BJ (cell line): ENCODE measurements around the gene DPM3. TPM values are rescaled to one million over a fixed set of nuclear protein-coding genes. Genes with fewer than 3 reads are reported as not detected.

Experiments
- CTCF ChIA-PET: fragments of 350-600 bp; formaldehyde crosslinking; extraction: SDS; loops from one replicate; lab custom pipeline; 2021; ENCODE audit warnings: antibody characterized with exemption, inconsistent platforms; lab: Yijun Ruan, JAX
- POLR2A ChIA-PET: fragments of 300-600 bp; sonication (Branson Sonifier 250); formaldehyde crosslinking; extraction: SDS; loops from one replicate; lab custom pipeline; 2021; ENCODE audit warnings: antibody characterized with exemption; lab: Charles Lee
- DNase-seq: peaks from one replicate; pipeline ENCODE4 v3.0.0-alpha.2; 2011; ENCODE audit warnings: low read depth
- H3K27me3 ChIP-seq: 2 replicates; pipeline ENCODE4 v1.6.0; 2011; ENCODE audit warnings: low read length; ENCODE audit not compliant: control insufficient read depth, insufficient read depth
- H3K36me3 ChIP-seq: 2 replicates; pipeline ENCODE4 v1.5.1; 2011; ENCODE audit warnings: low read length; ENCODE audit not compliant: control insufficient read depth, insufficient read depth
- H3K4me3 ChIP-seq: 2 replicates; pipeline ENCODE4 v1.5.1; 2011; ENCODE audit warnings: low read depth, mild to moderate bottlenecking, control low read depth, low read length
- CTCF ChIP-seq: IDR thresholded peaks from 2 replicates; pipeline ENCODE4 v1.5.1; 2011; ENCODE audit warnings: low read depth, mild to moderate bottlenecking, control low read depth, inconsistent platforms, low read length, moderate library complexity; ENCODE audit not compliant: insufficient read depth
- polyA plus RNA-seq: library from polyadenylated mRNA; depleted of rRNA; stranded (reverse); fragments of >200 nt; gene quantifications from 2 replicates; pipeline ENCODE4 v1.2.3, GENCODE V29; 2011

DPM3 gene
- polyA plus RNA-seq, 1 experiment: 34.1 TPM

- peaks cover 7% of the 10 kb centered on the region for H3K27me3 ChIP-seq
- POLR2A ChIA-PET: no interaction called here
- H3K36me3 ChIP-seq: no peaks in the 10 kb centered on the region
- no peak for TF ChIP-seq CTCF
- CTCF ChIA-PET: interaction anchor here (1.7 to 2.2 kb wide), 2 partner anchors 12 to 64 kb away, joined by 5 to 9 read pairs; no protein-coding TSS in a partner anchor
- no peak overlapping the region for H3K4me3 ChIP-seq
- no peak for DNase-seq
Measured at GRCh38 chr1:155103325-155103724, 37.0 kb downstream of the DPM3 start.

DNA sequence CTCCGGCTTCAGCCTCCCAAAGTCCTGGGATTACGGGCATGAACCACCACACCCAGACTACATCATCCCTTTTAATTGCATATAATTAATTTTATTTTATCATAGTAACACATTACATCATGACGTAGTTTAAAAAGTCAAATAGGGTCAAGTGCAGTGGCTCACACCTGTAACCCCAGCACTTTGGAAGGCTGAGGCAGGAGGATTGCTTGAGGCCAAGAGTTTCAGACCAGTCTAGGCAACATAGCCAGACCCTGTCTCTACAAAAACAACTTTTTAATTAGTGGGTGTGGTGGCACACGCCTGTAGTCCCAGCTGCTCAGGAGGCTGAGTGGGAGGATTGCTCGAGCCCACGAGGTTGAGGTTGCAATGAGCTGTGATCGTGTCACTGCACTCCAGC is 41.0 kb downstream of the DPM3 start:
- ChIA-PET POLR2A (no interaction called here), CTCF (interaction anchor here (1.4 to 4.5 kb wide), 4 partner anchors 13 to 74 kb away, joined by 3 to 27 read pairs (median 7); partner anchors contain the start of gene KRTCAP2)
- TF ChIP-seq CTCF: no peak
- Histone ChIP-seq H3K36me3 (no peaks in the 10 kb centered on the region), H3K4me3 (no peak overlapping the region), H3K27me3 (peaks cover 4% of the 10 kb centered on the region; the same call in 1 of the 2 replicates)
- DNase-seq: no peak

DNA sequence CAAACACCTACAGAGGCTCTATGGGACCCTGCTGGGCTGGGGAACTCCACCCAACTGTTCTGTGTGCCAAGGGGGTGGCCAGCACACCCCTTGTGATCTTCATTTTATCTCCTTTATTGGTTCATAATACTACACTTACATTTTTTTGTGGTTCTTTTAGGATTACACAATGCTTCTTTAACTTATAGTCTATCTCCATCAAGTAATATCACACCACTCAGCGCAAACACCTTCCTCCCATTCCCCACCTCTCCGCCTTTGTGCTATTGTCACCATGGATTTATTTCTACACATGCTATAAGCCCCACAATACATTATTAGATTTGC is 45.7 kb downstream of the DPM3 start:
- POLR2A ChIA-PET: no interaction called here
- Histone ChIP-seq H3K27me3 (peaks cover 8% of the 10 kb centered on the region), H3K4me3 (no peak overlapping the region), H3K36me3 (no peaks in the 10 kb centered on the region)
- no peak for TF ChIP-seq CTCF
- CTCF ChIA-PET: interaction anchor here (0.8 to 2.4 kb wide), 5 partner anchors 9 to 78 kb away, joined by 3 to 19 read pairs (median 10); partner anchors contain the start of gene KRTCAP2
- DNase-seq: no peak

GRCh38 chr1:155093911-155094621 is 46.3 kb downstream of the DPM3 start:
- ChIA-PET POLR2A (no interaction called here), CTCF (interaction anchor here (2.4 to 6.7 kb wide), 2 partner anchors 73 to 74 kb away, joined by 19 to 259 read pairs; partner anchors contain the start of gene KRTCAP2)
- Histone ChIP-seq H3K36me3 (no peaks in the 10 kb centered on the region), H3K27me3 (peaks cover 8% of the 10 kb centered on the region), H3K4me3 (no peak overlapping the region)
- peak; percentile 55 for TF ChIP-seq CTCF
- DNase-seq: no peak

DNA sequence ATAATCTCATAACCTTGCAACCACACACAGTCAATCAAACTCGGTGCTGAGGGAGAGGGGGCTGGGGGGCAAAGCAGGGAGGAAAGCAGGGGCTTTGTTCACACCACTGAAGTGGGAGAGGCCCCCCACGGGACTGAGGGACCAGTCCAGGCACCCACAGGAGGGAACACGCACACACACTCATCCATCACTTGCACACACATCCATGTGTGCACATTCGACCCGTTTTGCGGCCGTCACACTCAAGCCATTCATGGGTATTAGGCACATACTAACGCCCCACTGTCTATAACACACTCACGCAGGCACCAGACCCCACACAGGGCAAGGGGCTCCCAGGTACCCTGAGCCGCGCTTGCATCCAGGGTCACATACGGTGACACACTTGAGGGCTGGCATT is 47.7 kb downstream of the DPM3 start:
- no peaks in the 10 kb centered on the region for H3K36me3 ChIP-seq
- TF ChIP-seq CTCF: no peak
- POLR2A ChIA-PET: no interaction called here
- no peak overlapping the region for H3K4me3 ChIP-seq
- DNase-seq: no peak
- peaks cover 8% of the 10 kb centered on the region for H3K27me3 ChIP-seq
- CTCF ChIA-PET: interaction anchor here (1.7 to 6.7 kb wide), 9 partner anchors 24 to 82 kb away, joined by 5 to 259 read pairs (median 15); partner anchors contain the start of genes EFNA4 and KRTCAP2
